K562 (cell line): ENCODE results near the gene PLCB3. TPM values are rescaled to one million over a fixed set of nuclear protein-coding genes. Genes with fewer than 3 reads are reported as not detected.

Source experiments
- MAFK ChIP-seq: IDR thresholded peaks from 2 replicates; pipeline ENCODE4 v1.6.1; 2011; ENCODE audit warnings: low read length, improper control_type of control experiment
- RAD21 ChIP-seq, 2 experiments: fragments of 250-450 bp in 1 of 2; fragments of 450-650 bp in 1 of 2; sonication (Bioruptor Pico) in 1 of 2; formaldehyde crosslinking in 1 of 2; IDR thresholded peaks in 1 of 2; conservative IDR thresholded peaks in 1 of 2; 2 replicates each; pipeline versions ENCODE4 v1.4.0 to v1.8.0; 2020 to 2022; ENCODE audit warnings: mild to moderate bottlenecking in 2 of 2, moderate library complexity in 1 of 2
- SAFB2 ChIP-seq: fragments of 200-400 bp; formaldehyde crosslinking; IDR thresholded peaks from 2 replicates; pipeline ENCODE4 v1.6.1; 2018; ENCODE audit warnings: borderline replicate concordance, low read length, low read depth, moderate library complexity; ENCODE audit not compliant: severe bottlenecking
- TAF9B ChIP-seq: fragments of 450-650 bp; IDR thresholded peaks from 2 replicates; pipeline ENCODE4 v1.6.1; 2018; ENCODE audit warnings: mild to moderate bottlenecking; ENCODE audit not compliant: partially characterized antibody
- ZBTB11 ChIP-seq, 3 experiments: fragments of 200-800 bp in 1 of 3; fragments of 250-450 bp in 1 of 3; fragments of 450-650 bp in 1 of 3; sonication (Bioruptor Pico) in 1 of 3; sonication (Bioruptor generic) in 1 of 3; formaldehyde crosslinking in 1 of 3; IDR thresholded peaks; 2 replicates each; pipeline versions ENCODE4 v1.6.1 to v1.8.0; 2016 to 2022; ENCODE audit warnings: mild to moderate bottlenecking in 2 of 3, missing genetic modification characterization in 2 of 3, missing compliant biosample characterization in 1 of 3, moderate library complexity in 1 of 3
- ZNF407 ChIP-seq: fragments of 450-650 bp; IDR thresholded peaks from 2 replicates; pipeline ENCODE4 v1.6.1; 2016; ENCODE audit warnings: low read depth
- ZNF609 ChIP-seq: sonication (generic); formaldehyde crosslinking; IDR thresholded peaks from 2 replicates; pipeline ENCODE4 v1.8.1; 2023; ENCODE audit warnings: missing genetic modification reagents, mild to moderate bottlenecking, borderline replicate concordance
- polyA plus RNA-seq, 8 experiments: library from polyadenylated mRNA; depleted of rRNA in 4 of 8; stranded (reverse) in 5 of 8; unstranded in 3 of 8; fragments of >200 nt; fragmentation: Nextera tagmentation in 2 of 8; fragmentation: Illumina TruSeq in 1 of 8; extraction: Ambion mirVana in 2 of 8; extraction: Trizol in 1 of 8; gene quantifications; 2 replicates each; pipeline versions ENCODE4 v1.2.1 to v1.2.3, GENCODE V29; 2011 to 2014; ENCODE audit warnings: inconsistent platforms in 1 of 8, missing spikeins in 1 of 8
- total RNA-seq, 7 experiments: library from RNA; depleted of rRNA in 6 of 7; stranded (reverse); fragments of >200 nt in 6 of 7; fragmentation: Illumina TruSeq in 2 of 7; extraction: Trizol in 2 of 7; gene quantifications; 2 replicates each; pipeline versions ENCODE4 v1.2.1 to v1.2.3, GENCODE V29; 2011 to 2021; ENCODE audit warnings: low replicate concordance in 1 of 7

Gene PLCB3
- total and polyA plus RNA-seq, 9 of the 15 experiments (the other 6 are each of a cell fraction or from before 2014, with no cell fraction given) = 0.31 to 44.8 (median 14.6) TPM

GRCh38 chr11:64206457-64207255 lies 44.7 kb upstream of the PLCB3 start, which contains the start of gene FERMT3 (continued):
- TF ChIP-seq RAD21 (CRISPR knock-in tag; conservative IDR thresholded peaks at IDR 0.05 in 1 of 2, IDR thresholded peaks at IDR 0.05 in 1 of 2) (peak in 1 of 2 experiments; percentile 11; a peak in 1 of 4 replicates), MAFK (no peak), ZNF609 (CRISPR knock-in tag) (no peak), TAF9B (peak; percentile 39), SAFB2 (no peak), ZNF407 (no peak), ZBTB11 (CRISPR knock-in tag; IDR thresholded peaks at IDR 0.05) (0 out of 6 replicates have a peak, but pooled peaks of 1 of the 3 experiments have one; percentile 18)
